NOMO-1 (cell line): ENCODE data around the gene CA11.
"Not testable (repeated sequence)": the region's sequence is repeated elsewhere in the genome, so short reads cannot be mapped to it uniquely, and the experiment has no call there.

ENCODE experiments used
- DNase-seq, 2 experiments: peaks; one replicate each; lab custom pipeline; 2025; ENCODE audit not compliant: unreplicated experiment in 2 of 2; lab: John Stamatoyannopoulos, UW

The CA11 gene

GRCh38 chr19:48646001-48646721 lies at the start of gene CA11:
Gene CA11, minus strand, starts transcription at chr19:48646187. Its CDS starts 555 bp downstream, at chr19:48645632.
- DNase-seq = peak; percentile 77 to 85

- DNase-seq = not testable (repeated sequence)
Observed at GRCh38 chr19:48693629-48694028, 47.6 kb upstream of the CA11 start.

GRCh38 chr19:48689449-48689848 lies 43.5 kb upstream of the CA11 start:
- no peak for DNase-seq

- no peak for DNase-seq
Observed at GRCh38 chr19:48687776-48688175, 41.8 kb upstream of the CA11 start.

- DNase-seq = not testable (repeated sequence)
Observed at GRCh38 chr19:48686637-48687036, 40.6 kb upstream of the CA11 start.

GRCh38 chr19:48686088-48686487 lies 40.1 kb upstream of the CA11 start:
- DNase-seq = no peak

- no peak for DNase-seq
Observed at GRCh38 chr19:48685583-48685982, 39.6 kb upstream of the CA11 start.

GRCh38 chr19:48683349-48683748 lies 37.4 kb upstream of the CA11 start:
- no peak for DNase-seq

- DNase-seq = no peak
Observed at GRCh38 chr19:48681127-48681470, 35.1 kb upstream of the CA11 start.

- no peak for DNase-seq
Observed at GRCh38 chr19:48680436-48681126, 34.6 kb upstream of the CA11 start.

GRCh38 chr19:48680006-48680405 lies 34.0 kb upstream of the CA11 start:
- not testable (repeated sequence) for DNase-seq

GRCh38 chr19:48678201-48678600 lies 32.2 kb upstream of the CA11 start:
- no peak for DNase-seq

GRCh38 chr19:48676887-48677286 lies 30.9 kb upstream of the CA11 start:
- DNase-seq = no peak

- DNase-seq = no peak
Observed at GRCh38 chr19:48676487-48676886, 30.5 kb upstream of the CA11 start.

- DNase-seq = peak; percentile 40 to 67
Observed at GRCh38 chr19:48674921-48675824, 29.2 kb upstream of the CA11 start.

GRCh38 chr19:48674216-48674809 lies 28.3 kb upstream of the CA11 start:
- no peak for DNase-seq

- no peak for DNase-seq
Observed at GRCh38 chr19:48673436-48674100, 27.6 kb upstream of the CA11 start.

GRCh38 chr19:48672994-48673393 lies 27.0 kb upstream of the CA11 start, which contains the start of gene NTN5:
Gene NTN5, minus strand, starts transcription at chr19:48673017. Its CDS starts 2,031 bp downstream, at chr19:48670986.
- DNase-seq = no peak

GRCh38 chr19:48671446-48671995 lies 25.5 kb upstream of the CA11 start:
- no peak for DNase-seq
